T-helper 17 cell (primary cell): ENCODE results near the gene TEX19. TPM values are rescaled to one million over a fixed set of nuclear protein-coding genes. Genes with fewer than 3 reads are reported as not detected.
"Not testable (repeated sequence)": the region's sequence is repeated elsewhere in the genome, so short reads cannot be mapped to it uniquely, and the experiment has no call there.

ENCODE experiments used
- ATAC-seq: fragments of 150-1000 bp; cut with Tn5 transposase; 2 replicates; pipeline ENCODE4 v1.10.0; 2021; ENCODE audit warnings: mild to moderate bottlenecking, moderate library complexity
- DNase-seq, 3 donors: peaks; one replicate each; pipeline versions ENCODE4 v3.0.0 to v3.0.0-alpha.2; 2020 to 2021
- H3K9me3 ChIP-seq: one replicate; pipeline ENCODE4 v1.7.0; 2013; ENCODE audit warnings: low read length, mild to moderate bottlenecking; ENCODE audit not compliant: control insufficient read depth, poor library complexity, severe bottlenecking
- H3K27ac Mint-ChIP-seq: one replicate; pipeline ENCODE4 v1.8.0; 2022; ENCODE audit warnings: mild to moderate bottlenecking, moderate library complexity, mixed read lengths
- H3K27me3 Mint-ChIP-seq: one replicate; pipeline ENCODE4 v1.8.0; 2022; ENCODE audit warnings: mixed read lengths
- H3K36me3 Mint-ChIP-seq: one replicate; pipeline ENCODE4 v1.8.0; 2022; ENCODE audit warnings: low read depth, mixed read lengths
- H3K4me1 Mint-ChIP-seq: one replicate; pipeline ENCODE4 v1.8.0; 2022; ENCODE audit warnings: mild to moderate bottlenecking, mixed read lengths
- H3K4me3 Mint-ChIP-seq: one replicate; pipeline ENCODE4 v1.8.0; 2022; ENCODE audit warnings: mild to moderate bottlenecking, moderate library complexity, mixed read lengths
- total RNA-seq, 4 donors: library from RNA in 2 of 4; stranded (reverse) in 2 of 4; gene quantifications; one replicate each; pipeline ENCODE4 v1.2.3 and lab custom pipeline; 2022 to 2026

The TEX19 gene
- total RNA-seq, 2 donors from 2014 or later, result not detected

GRCh38 chr17:82376042-82376730 is 17.1 kb downstream of the TEX19 start:
- Mint-ChIP-seq H3K36me3 (peaks cover 5% of the 10 kb centered on the region), H3K4me1 (peaks cover 16% of the 10 kb centered on the region), H3K27me3 (peaks cover 47% of the 10 kb centered on the region), H3K27ac (no peak overlapping the region), H3K4me3 (no peak overlapping the region)
- no peaks in the 10 kb centered on the region for H3K9me3 ChIP-seq
- DNase-seq (peak in 1 of 3 donors; percentile 7), ATAC-seq (no peak)

DNA sequence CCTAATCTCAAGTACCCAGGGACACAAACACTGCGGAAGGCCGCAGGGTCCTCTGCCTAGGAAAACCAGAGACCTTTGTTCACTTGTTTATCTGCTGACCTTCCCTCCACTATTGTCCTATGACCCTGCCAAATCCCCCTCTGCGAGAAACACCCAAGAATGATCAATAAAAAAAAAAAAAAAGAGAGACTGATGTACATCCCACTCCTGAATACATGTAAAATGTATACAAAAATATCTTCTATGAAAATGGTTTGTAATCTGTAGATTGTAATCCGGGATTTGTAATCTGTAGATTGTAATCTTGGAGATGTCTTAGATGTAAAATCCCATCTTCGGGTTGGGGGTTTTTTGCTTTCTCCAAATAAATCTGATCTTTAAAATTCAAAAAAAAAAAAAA is 18.2 kb downstream of the TEX19 start:
- not testable (repeated sequence) for H3K9me3 ChIP-seq, ATAC-seq, H3K27ac Mint-ChIP-seq, H3K4me3 Mint-ChIP-seq, DNase-seq, H3K36me3 Mint-ChIP-seq
- H3K4me1 Mint-ChIP-seq, result peaks cover 19% of the 10 kb centered on the region
- H3K27me3 Mint-ChIP-seq, result peaks cover 51% of the 10 kb centered on the region

GRCh38 chr17:82377924-82378740 is 19.1 kb downstream of the TEX19 start:
- no peak overlapping the region for H3K27ac Mint-ChIP-seq
- peaks cover 6% of the 10 kb centered on the region for H3K36me3 Mint-ChIP-seq
- no peak for ATAC-seq
- H3K4me1 Mint-ChIP-seq, result peaks cover 13% of the 10 kb centered on the region
- H3K27me3 Mint-ChIP-seq, result peaks cover 43% of the 10 kb centered on the region
- H3K9me3 ChIP-seq, result no peaks in the 10 kb centered on the region
- no peak overlapping the region for H3K4me3 Mint-ChIP-seq
- DNase-seq, result peak in 1 of 3 donors; percentile 8

GRCh38 chr17:82378741-82379021 is 19.6 kb downstream of the TEX19 start:
- Mint-ChIP-seq H3K4me3 (no peak overlapping the region), H3K36me3 (peaks cover 6% of the 10 kb centered on the region), H3K27ac (no peak overlapping the region), H3K4me1 (peaks cover 12% of the 10 kb centered on the region), H3K27me3 (peaks cover 37% of the 10 kb centered on the region)
- ATAC-seq (no peak), DNase-seq (no peak)
- H3K9me3 ChIP-seq, result no peaks in the 10 kb centered on the region

DNA sequence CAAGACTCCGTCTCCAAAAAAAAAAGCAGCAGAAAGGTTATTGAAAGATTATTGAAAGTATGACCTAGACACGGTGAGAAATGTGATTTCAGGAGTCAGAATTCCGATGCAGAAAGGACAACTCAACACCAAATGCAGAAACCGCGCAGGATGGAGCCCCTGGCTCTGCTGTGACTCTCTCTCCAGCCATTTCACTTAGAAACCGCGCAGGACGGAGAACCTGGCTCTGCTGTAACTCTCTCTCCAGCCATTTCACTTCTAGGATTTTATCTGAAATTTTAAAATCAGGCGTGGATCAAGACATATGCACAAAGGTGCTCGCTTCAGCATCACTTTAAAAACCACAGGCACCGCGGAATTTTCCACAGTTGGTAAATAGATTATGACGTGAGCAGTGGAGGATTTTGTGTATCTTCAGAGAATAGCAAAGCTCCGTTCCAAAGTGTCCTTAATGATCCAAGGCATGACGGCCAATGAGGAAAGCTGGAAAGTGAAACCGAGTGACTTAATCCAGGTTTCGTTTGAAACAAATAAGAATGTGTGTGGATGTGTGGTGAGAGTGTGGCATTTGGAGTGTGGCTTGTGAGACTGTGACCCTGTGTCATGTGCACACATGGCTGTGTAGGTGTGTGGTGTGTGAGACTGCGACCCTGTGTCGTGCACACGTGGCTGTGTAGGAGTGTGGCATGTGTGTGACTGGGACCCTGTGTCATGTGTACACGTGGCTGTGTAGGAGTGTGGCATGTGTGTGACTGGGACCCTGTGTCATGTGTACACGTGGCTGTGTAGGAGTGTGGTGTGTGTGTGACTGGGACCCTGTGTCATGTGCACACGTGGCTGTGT is 22.0 kb downstream of the TEX19 start:
- H3K27me3 Mint-ChIP-seq, result peaks cover 36% of the 10 kb centered on the region
- ATAC-seq, result no peak
- no peak overlapping the region for H3K27ac Mint-ChIP-seq
- peaks cover 6% of the 10 kb centered on the region for H3K36me3 Mint-ChIP-seq
- H3K4me1 Mint-ChIP-seq, result peaks cover 12% of the 10 kb centered on the region
- no peak for DNase-seq
- H3K9me3 ChIP-seq, result no peaks in the 10 kb centered on the region
- peak overlapping the region; percentile 45 for H3K4me3 Mint-ChIP-seq

DNA sequence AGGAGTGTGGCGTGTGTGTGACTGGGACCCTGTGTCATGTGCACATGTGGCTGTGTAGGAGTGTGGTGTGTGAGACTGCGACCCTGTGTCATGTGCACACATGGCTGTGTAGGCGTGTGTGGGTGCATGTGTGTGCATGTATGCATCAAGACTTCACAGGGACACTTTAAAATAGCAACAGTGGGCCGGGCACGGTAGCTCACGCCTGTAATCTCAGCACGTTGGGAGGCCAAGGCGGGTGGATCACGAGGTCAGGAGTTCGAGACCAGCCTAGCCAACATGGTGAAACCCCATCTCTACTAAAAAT is 22.6 kb downstream of the TEX19 start:
- Mint-ChIP-seq H3K27me3 (peaks cover 36% of the 10 kb centered on the region), H3K4me1 (peaks cover 12% of the 10 kb centered on the region)
- not testable (repeated sequence) for H3K4me3 Mint-ChIP-seq, DNase-seq, ATAC-seq, H3K36me3 Mint-ChIP-seq, H3K27ac Mint-ChIP-seq, H3K9me3 ChIP-seq

DNA sequence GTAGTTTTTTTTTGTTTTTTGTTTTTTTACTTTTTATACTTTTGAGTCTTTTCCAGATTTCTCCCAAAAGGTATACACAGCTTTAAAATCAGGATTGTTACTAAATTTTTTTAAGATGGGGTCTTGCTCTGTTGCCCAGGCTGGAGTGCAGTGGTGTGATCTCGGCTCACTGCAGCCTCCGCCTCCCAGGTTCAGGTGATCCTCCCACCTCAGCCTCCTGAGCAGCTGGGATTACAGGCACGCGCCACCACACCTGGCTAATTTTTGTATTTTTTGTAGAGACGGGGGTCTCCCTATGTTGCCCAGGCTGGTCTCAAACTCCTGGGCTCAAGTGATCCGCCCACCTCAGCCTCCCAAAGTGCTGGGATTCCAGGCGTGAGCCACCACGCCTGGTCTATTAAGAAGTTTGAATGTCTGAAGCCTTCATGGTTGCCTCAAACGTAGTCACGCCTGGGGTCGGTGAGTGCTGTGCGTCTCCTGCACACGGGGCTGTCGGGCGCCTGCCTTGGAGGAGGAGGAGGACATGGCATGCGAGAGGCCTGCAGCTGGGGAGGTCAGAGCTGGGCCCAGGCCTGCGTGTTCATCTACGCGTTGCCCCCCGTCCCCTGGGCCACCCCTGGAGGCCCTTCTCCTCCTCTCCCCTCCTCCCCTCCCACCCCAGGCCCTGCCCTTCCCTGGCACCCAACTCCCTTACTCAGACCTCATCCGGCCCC is 23.3 kb downstream of the TEX19 start:
- peaks cover 13% of the 10 kb centered on the region for H3K4me1 Mint-ChIP-seq
- H3K27me3 Mint-ChIP-seq, result peaks cover 38% of the 10 kb centered on the region
- H3K27ac Mint-ChIP-seq, result not testable (repeated sequence)

DNA sequence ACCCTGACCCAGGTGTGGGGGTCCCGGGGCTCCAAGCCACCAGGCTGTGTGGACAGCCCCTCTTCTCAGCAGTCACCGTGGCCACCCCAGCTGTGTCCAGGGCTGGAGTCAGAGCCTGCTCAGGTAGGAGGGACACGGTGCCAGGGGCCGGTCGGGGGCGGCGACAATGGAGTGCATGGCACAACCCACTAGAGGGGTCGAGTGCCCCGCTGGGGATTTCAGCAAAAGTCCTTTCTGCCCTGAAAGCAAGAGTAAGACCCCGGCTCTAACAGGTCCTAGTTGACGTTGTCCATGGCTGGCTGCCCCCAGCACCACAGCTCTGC is 23.8 kb downstream of the TEX19 start:
- Mint-ChIP-seq H3K27ac (no peak overlapping the region), H3K4me1 (peaks cover 18% of the 10 kb centered on the region), H3K4me3 (no peak overlapping the region), H3K27me3 (peaks cover 39% of the 10 kb centered on the region), H3K36me3 (peaks cover 8% of the 10 kb centered on the region)
- H3K9me3 ChIP-seq, result no peaks in the 10 kb centered on the region
- ATAC-seq, result no peak
- DNase-seq, result no peak

More for the DNA sequence above, 23.3 kb downstream of the TEX19 start:
- not testable (repeated sequence) for ATAC-seq, H3K4me3 Mint-ChIP-seq, H3K36me3 Mint-ChIP-seq, H3K9me3 ChIP-seq, DNase-seq

DNA sequence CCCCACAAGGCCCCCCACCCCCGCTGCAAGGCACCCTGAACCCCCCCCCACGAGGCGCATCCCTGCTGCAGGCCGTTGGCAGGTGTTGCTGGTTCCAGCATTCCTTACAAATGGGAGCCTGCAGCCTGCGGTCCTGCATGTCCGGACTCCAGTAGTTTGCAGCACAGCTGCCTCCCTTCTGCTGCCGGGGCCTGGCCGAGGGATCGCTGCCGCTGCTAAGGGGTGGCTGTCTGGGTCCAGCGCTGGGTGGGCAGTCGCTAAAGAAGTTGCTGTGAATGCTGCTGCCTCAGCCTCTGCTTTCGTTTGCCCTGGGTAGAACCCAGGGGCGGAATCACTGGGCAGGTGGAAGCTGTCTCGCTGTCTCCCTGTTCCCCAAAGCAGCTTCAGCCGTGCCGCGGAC is 24.4 kb downstream of the TEX19 start:
- ATAC-seq (no peak), DNase-seq (no peak)
- H3K36me3 Mint-ChIP-seq, result peaks cover 8% of the 10 kb centered on the region
- no peak overlapping the region for H3K27ac Mint-ChIP-seq
- peaks cover 19% of the 10 kb centered on the region for H3K4me1 Mint-ChIP-seq
- H3K27me3 Mint-ChIP-seq, result peaks cover 37% of the 10 kb centered on the region
- H3K9me3 ChIP-seq, result no peaks in the 10 kb centered on the region
- H3K4me3 Mint-ChIP-seq, result no peak overlapping the region

GRCh38 chr17:82384051-82384729 is 25.1 kb downstream of the TEX19 start:
- H3K36me3 Mint-ChIP-seq, result peaks cover 8% of the 10 kb centered on the region
- H3K4me1 Mint-ChIP-seq, result peaks cover 17% of the 10 kb centered on the region
- ATAC-seq (no peak), DNase-seq (no peak)
- no peak overlapping the region for H3K27ac Mint-ChIP-seq
- peaks cover 30% of the 10 kb centered on the region for H3K27me3 Mint-ChIP-seq
- H3K9me3 ChIP-seq, result no peaks in the 10 kb centered on the region
- no peak overlapping the region for H3K4me3 Mint-ChIP-seq

DNA sequence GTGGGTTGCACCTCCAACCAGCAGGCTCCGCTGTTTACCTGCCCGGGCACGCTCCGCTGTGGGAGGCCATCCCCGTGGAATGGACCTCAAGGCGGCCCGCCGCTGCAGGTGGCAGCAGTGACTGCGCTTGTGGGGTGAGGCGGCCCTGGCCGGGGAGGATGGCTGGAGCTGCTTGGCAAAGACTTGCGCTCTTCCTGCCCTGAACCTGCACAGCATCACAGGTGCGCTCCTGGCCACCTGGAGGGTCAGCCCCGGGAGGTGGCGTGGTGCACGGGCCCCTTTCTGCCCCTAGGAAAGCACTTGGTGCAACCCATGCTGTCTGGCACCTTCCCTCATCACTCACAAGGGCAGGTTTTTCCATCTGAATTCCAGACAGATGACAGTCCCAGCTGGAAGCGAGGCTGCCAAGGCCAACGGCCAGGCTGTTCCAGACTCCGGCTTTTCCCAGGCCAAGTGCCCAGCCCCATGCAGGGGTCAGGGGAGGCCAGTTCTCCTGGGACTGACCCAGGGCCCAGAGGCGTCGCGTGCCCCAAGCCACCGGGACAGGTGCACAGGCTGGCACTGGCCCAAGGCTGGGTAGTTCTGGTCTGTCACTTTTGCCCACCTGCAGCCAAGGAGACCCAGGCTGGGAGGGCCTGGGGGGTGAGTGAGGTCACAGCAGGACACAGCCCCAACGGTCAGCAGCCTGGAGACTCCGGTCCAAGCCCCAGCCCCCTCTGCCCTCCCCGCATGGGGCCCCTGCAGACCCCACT is 25.9 kb downstream of the TEX19 start:
- Mint-ChIP-seq H3K27me3 (peaks cover 26% of the 10 kb centered on the region), H3K4me1 (peaks cover 14% of the 10 kb centered on the region), H3K27ac (no peak overlapping the region), H3K4me3 (no peak overlapping the region), H3K36me3 (peaks cover 6% of the 10 kb centered on the region)
- ATAC-seq (no peak), DNase-seq (no peak)
- H3K9me3 ChIP-seq, result no peaks in the 10 kb centered on the region

- ATAC-seq, result no peak
- Mint-ChIP-seq H3K27ac (no peak overlapping the region), H3K4me3 (no peak overlapping the region), H3K36me3 (peaks cover 4% of the 10 kb centered on the region), H3K4me1 (peaks cover 12% of the 10 kb centered on the region), H3K27me3 (peaks cover 18% of the 10 kb centered on the region)
- H3K9me3 ChIP-seq, result no peaks in the 10 kb centered on the region
- DNase-seq, result no peak
These were observed 26.7 kb downstream of the TEX19 start for GRCh38 chr17:82385559-82386254.
